G401.6 (cell line): ENCODE results near the gene EEPD1.

Experiments used
- FAIRE-seq: peaks from 2 replicates; lab custom pipeline; 2012; peaks lifted over from hg19 to GRCh38; lab: Jason Lieb, UNC

The EEPD1 gene

GRCh38 chr7:36192053-36192824, 39.2 kb downstream of the EEPD1 start:
- FAIRE-seq: no peak

DNA sequence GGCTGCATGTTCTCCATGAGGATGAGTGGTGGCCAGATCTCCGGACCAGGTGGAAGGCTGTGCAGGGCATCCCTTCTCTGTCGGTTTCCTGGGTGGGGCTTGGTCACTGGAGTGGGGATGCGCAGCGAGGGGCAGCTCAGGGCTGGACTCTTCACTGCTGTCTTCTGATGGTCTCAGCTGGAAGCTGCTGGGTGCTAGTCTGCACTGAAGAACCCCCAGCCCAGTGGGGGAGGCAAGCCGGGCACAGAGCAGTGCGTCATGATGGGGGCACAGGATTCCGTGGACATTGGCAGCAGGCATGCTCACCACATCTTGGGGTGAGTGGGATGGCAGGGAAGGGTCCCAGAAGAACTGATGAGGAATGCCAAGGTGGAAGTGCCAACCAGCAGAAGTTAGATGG, 39.8 kb downstream of the EEPD1 start:
- no peak for FAIRE-seq

GRCh38 chr7:36198854-36199266, 45.8 kb downstream of the EEPD1 start:
- FAIRE-seq: no peak

- FAIRE-seq: no peak
Observed at GRCh38 chr7:36199329-36199728, 46.3 kb downstream of the EEPD1 start.

DNA sequence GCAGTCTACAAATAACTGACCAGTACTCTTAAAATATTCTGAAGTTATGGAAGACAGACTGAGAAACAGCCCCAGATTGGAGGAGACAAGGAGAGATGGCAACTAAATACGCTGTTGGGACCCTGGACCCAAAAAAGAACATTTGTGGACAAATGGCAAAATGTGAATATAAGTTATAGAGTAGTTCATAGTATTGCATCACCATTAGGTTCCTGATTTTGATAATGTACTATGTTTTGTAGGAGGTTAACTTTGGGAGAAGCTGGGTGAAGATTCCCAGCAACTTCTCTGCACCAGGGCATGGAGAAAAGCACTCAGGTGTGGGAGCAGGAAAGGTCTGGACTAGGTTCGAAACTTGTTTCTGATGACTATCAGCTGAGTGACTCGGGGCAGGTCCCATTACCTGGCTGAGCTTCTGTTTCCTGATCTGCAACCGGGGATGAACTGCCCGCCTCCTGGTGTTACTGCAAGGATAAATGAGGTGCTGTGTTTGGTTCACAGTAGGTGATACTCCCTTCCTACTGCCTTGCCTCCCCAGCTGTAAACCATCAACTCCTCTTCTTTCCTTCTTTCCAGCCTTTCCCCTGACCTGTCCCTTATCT, 48.2 kb downstream of the EEPD1 start:
- no peak for FAIRE-seq

GRCh38 chr7:36202398-36202797, 49.3 kb downstream of the EEPD1 start:
- FAIRE-seq: no peak

DNA sequence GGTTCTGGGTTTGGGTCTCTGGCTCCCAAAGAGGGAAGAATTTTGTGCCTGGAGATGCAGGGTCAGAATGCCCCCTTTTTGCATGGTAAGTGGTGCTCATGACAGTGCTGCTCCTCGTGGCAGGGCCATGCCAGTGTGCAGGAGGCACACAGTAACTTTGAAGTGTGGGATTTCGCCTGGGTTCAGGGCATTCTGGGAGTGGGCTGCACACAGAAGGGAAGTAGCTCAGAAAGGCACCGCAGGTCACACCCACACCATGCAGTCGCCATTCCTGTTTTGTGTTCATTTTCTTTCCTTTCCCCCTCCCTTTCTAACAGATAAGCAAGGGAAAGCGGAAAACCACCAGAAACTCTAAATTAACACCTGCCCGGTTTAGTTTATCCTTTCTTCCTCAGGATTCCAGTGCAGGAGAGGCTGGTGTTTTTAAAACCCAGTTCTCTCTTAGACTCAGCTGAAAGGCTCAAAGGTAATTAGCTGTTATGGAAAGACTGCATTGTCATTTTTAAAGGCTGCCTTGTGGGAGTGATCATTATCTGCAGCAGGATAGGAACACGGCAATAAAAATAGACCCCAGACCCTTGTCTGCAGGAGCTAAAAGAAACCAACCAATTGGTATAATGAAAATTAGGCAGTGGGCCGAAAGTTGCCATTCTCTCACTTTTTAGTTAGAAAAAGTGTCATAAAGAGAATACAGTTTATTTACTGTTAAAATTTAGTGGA, 50.2 kb downstream of the EEPD1 start:
- no peak for FAIRE-seq

DNA sequence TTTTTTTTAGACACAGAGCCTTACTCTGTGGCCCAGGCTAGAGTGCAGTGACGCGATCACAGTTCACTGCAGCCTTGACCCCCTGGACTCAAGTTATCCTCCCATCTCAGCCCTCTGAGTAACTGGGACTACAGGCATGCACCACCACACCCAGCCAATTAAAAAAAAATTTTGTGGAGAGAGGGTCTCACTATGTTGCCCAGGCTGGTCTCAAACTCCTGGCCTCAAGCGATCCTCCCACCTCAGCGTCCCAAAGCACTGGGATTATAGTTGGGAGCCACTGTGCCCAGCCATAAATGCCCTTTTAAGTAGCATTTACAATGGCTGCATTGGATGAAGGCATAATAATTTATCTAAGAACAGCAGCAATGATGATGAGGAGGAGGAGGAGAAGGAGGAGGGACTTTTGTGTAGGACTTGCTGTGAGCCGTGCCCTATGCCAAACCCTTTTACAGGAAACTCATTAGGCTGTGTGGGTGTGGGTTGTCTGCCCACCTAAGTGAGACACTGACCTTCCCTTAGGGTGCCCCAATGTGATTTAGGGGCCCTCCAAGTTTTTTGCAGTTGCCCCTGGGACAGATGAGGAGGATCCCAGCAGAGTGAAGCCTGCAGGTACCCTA, 51.1 kb downstream of the EEPD1 start:
- FAIRE-seq: no peak

- FAIRE-seq: no peak
Observed at GRCh38 chr7:36204929-36205635, 52.0 kb downstream of the EEPD1 start.

DNA sequence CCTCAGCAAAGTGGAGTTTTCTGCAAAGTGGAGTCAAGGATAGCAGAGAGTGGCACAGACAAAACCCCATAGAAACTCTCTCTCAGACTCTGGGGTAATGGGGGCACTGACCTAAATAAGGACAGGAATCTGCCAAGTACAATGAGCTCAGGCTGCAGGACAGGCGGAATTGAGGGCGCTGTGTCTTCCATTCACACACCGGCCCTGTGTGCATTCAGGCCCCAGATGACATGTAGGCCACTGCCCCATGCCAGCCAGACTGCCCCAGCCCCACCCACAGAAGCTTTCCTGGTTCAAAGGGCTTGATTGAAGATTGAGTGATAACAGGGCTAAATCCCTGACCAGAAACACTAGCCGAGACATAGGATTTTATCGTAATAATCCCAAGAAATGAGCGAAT, 52.7 kb downstream of the EEPD1 start:
- FAIRE-seq: no peak

DNA sequence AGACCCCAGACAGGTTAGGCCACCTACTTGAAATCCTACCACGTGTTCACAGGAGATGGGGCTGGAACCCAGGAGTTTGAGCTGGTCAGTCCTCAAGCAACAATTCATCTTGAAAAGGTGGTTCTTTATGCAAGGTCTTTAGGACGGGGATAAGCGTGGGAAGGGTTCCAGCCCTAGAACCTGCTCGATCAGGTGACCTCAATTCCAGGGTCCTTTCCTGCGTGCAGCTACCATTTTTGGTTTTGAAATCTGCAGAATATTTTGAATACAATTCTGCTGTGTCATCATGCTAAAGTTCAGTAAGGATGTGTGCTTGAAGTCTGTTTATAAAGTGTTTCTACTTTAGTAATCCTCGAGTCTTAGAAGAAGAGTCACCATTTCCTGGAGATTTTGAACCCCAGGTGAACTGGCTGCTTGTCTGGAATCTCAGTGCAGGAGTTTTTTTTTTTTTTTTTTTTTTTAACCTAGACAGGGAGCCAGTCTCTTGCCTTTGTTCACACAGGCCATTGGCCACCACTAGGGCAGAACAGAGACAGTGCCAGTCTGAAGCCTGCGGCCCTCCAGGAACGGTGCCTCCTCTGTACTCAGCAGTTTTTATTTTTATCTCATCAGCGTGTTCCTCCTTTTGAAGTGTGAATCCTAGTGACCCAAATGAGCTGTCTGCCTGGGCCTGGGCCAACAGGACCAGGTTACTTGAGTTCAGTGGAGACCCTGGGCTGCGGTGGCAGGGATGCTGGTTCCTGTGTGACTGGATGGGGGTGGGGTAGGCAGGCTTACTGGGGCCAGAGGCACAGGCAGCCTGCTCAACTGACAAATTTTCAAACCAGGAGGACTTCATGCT, 54.6 kb downstream of the EEPD1 start:
- FAIRE-seq: no peak

GRCh38 chr7:36208426-36208825, 55.4 kb downstream of the EEPD1 start:
- no peak for FAIRE-seq

DNA sequence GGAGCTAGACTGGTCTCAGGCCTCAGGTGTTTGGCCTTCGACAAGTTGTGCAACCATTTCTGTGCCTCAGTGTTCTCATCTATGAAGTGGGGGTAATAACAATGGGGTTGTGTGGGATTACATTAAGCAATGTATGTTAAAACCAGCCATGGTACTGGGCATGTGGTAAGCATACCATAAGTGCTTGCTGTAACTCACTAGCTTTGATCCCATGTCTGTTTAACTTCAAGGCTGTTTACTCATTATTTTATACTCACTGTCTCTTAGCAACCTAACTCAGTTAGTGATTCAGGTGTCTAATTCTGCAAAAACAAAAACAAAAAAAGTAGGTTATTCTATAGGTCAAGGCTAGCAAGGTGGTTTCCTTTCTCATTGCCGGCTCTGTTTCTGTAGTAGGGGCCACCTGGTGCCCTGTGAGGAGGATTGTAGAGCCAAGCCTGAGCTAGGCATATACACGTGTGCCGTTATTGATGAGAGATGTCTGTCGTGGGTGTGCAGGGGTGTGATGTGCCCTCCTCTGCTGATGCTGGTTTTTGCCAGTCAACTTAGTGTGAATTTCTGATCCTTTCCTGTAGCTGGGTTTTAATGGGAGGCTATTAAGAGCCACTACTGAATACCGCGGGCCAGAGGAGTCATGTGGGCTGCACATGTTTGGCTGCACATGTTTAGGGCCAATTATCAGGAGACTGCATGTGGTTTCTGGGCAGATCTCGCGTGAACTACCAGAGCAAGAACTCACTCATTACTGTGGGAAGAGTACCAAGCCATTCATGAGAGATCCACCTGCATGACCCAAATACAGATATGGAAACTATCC, 56.2 kb downstream of the EEPD1 start:
- FAIRE-seq: no peak

DNA sequence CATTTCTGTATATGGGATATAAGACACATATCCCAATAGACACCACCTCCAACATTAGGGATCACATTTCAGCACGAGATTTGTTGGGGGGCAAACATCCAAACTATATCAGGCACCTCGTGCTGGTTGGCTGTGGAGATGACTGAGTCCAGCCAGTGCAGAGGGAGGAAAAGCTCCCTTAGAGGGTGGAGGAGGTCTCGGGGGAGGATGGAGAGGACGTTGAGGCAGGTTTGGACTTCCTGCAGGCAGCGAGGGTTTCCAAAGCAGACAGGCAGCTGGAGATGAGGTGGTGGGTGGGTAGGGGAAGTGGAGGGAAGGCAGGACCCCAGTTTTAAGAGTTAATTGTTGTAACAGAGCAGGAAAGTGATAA, 56.7 kb downstream of the EEPD1 start:
- FAIRE-seq: no peak

- no peak for FAIRE-seq
Observed at GRCh38 chr7:36210291-36210922, 57.4 kb downstream of the EEPD1 start.

- no peak for FAIRE-seq
Observed at GRCh38 chr7:36214608-36215456, 61.8 kb downstream of the EEPD1 start.

DNA sequence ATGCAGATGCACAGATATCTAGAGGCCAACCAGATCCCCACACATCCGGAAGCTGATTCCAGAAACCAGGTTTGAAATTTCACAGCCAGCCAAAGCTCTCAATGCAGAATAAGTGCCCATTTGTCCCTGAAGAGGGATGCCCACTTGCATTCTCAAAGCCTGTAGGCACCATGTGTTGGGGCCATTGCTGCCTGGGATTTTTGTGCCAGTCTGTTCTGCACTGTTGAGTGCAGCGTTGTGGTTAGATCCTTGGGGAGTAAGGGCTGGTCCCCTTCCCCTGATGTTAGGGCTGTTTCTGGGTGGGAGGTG, 62.4 kb downstream of the EEPD1 start:
- FAIRE-seq: no peak

DNA sequence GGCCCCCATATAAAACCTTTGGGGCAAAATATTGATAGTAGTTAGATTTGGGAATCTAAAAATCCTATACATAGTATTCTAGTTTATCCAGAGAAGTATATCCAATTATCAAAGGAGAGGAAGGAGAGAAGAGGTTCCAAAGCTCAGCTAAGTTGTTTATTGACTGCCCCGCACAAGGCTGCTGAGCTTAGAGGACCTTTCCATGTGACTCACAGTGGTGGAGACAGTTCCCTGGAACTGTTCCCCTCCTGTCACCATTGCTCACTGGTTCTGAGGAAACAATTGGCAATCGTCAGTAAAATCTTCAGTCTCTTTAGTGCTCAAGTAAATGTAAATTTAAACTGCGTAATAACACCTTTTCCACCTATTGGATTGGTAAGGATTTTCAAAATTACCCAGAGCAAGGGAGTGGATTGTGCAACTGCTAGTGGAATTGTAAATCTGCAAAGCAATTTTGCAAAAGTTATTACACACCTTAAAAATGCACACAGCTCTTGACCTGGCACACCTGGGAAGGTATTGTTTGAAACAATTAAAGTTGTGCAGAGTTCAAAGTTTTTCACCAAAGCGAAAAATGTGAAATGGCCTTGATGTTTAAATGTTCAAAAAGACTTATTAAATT, 63.1 kb downstream of the EEPD1 start:
- FAIRE-seq: no peak
